ENCODE data around the gene CSNK2A3.

- no peak for TF ChIP-seq CTCF (IDR thresholded peaks at IDR 0.05; ENCODE audit: insufficient read depth, low read length)
- no peak for TF ChIP-seq REST (IDR thresholded peaks at IDR 0.05; ENCODE audit: insufficient replicate concordance, low read depth)
- TF ChIP-seq POLR2AphosphoS5 (IDR thresholded peaks at IDR 0.05; ENCODE audit: low read depth): no peak
- no peak for TF ChIP-seq GABPA (IDR thresholded peaks at IDR 0.05; ENCODE audit: low read depth)
- TF ChIP-seq SPI1 (IDR thresholded peaks at IDR 0.05; ENCODE audit: borderline replicate concordance, low read depth): no peak
These were observed 28.5 kb upstream of the CSNK2A3 start for GRCh38 chr11:11381471-11382105.
